Endometrial microvascular endothelial cells (primary cell): Measurements from ENCODE around the gene FAM161B. TPM values are rescaled to one million over a fixed set of nuclear protein-coding genes. Genes with fewer than 3 reads are reported as not detected.
"Not testable (repeated sequence)": the region's sequence is repeated elsewhere in the genome, so short reads cannot be mapped to it uniquely, and the experiment has no call there.

Source experiments
- in situ Hi-C: cut with HindIII; loops from 2 replicates; pipeline ENCODE4 v1.10.0; 2017; ENCODE audit warnings: low sequenced_read_pairs, low pct_unique_long_range_greater_than_20kb; ENCODE audit errors: inconsistent ontology term
- total RNA-seq: library from RNA; depleted of rRNA; stranded (reverse); fragments of >200 nt; gene quantifications from one replicate; pipeline ENCODE4 v1.2.3, GENCODE V29; 2015; ENCODE audit errors: inconsistent ontology term

FAM161B gene
- total RNA-seq, 1 donor from 2014 or later = 1.8 TPM

DNA sequence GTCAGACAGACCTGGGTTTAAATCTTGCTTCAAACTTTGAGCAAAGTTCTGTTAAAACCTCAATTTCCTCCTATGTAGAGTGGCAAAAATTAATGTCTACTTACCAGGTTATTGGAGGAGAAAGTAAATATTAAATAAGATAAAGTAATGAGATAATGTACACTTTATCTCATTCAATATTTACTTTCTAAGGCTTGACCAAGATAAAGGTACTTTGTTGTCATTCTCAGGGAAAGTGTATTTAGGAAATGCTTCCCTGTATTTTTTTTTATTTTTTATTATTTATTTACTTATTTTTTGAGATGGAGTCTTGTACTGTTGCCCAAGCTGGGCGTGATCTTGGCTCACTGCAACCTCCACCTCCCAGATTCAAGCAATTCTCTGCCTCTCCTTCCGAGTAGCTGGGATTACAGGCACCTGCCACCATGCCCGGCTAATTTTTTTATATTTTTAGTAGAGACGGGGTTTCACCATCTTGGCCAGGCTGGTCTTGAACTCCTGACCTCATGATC, 4.7 kb downstream of the FAM161B start:
- in situ Hi-C loops = no loop called here

DNA sequence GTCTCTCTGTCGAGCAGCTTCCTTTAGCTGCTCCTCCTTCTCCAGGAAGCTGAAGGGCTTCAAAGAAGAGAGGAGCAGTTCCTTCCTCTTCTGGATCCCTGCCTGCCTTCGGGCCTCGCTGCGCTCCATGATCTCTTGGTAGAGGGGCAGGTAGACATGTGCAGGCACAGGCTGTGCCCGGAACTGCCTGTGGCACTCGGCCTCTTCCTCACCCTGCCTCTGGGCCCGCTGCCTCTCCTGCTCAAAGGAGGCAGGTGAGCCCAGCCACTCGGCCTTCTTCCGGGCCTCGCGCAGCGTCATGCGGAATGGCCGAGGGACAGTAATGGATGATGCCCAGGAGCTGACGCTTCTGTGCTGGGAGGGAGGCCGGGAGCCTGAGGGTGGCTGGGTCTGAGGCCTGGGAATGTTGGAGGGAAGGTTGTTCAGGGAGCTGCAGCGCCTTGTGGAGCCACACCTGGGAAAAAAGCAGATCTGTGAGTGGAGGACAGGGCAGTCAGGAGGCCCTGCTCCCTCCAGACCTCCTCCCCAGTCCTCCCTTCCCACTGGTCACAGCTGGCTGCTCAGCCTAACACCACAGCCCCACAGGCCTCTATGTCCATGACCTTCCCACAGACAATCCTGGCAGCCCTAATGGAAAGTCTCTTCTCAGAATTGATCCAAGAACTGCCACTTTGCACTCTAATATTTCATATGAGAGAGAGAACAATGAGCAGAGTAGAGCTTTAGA, 5.3 kb downstream of the FAM161B start:
- in situ Hi-C loops = no loop called here

DNA sequence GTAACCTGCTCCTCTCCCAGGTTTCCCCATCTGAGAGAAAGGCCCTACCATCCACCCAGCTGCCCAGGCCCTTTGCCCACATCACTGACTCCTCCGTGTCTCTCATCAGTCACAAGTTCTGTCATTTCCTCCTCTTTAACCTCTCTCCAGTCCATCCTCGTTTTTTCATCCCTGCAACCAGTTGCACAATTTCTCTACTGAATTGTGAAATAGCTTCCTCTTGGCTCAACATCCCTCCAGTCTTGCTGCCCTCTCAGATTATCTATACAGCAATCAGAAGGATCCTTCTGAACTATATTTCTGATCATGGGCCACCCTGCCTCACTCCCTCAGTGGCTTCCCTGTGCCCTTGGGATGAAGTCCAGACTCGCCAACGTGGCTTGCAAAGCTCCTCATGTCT, 6.8 kb downstream of the FAM161B start:
- in situ Hi-C loops = no loop called here

DNA sequence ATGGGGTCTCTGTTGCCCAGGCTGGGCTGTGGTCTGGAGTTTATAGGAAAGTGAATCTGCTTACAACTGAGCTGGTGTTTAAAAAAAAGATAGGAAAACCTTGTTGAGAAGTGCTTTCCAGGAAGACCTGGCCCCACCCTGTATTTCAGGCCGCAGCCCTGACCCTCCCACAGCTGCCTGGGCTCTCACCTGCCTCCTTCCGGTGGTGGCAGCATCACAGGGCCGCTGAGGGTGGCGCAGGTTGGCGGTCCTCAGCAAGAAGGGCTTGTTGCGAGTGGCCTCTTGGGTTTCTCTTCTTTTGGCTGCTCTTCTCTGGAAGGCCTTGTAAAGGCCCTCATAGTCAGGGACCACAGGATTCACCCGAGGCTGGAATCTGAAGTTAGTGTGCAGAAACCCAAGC, 7.7 kb downstream of the FAM161B start:
- in situ Hi-C loops = no loop called here

DNA sequence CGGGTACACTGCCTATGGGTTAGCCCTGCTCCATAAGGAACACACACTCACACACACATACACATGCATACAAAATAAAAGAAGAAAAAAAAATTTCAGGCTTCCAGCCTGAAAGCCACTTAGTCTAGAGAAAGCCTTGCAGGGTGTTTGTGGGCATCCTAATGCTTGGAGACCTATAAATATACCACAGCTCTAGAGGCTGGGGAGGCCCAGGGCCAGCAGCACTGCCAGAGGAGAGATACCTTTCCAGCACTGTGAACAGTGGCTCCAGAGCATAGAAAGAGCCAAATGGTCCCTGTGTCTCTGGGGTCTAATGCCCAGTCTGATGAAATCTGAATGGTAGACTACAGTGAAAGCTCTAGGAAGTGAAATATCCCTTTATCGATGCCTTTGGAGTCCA, 12.9 kb downstream of the FAM161B start:
- in situ Hi-C loops = no loop called here

DNA sequence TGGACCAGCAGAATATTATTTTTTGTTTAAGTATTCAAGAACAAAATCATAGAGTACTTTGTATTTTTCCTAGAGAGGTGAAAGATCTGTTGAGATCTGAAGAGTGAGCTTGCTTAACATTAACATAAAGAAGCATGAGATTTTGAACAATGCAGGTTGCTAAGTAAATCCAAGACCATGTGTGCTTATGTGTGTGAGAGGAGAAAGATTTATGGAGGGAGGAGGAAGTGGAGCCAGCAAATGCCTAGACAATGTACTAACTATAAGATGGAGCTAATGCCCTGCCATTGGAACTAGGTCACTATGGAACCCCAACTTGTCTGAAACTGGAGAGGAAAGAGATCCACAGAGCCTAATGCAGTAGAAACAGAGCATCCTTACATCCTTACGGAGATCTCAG, 13.3 kb downstream of the FAM161B start:
- in situ Hi-C loops = no loop called here

DNA sequence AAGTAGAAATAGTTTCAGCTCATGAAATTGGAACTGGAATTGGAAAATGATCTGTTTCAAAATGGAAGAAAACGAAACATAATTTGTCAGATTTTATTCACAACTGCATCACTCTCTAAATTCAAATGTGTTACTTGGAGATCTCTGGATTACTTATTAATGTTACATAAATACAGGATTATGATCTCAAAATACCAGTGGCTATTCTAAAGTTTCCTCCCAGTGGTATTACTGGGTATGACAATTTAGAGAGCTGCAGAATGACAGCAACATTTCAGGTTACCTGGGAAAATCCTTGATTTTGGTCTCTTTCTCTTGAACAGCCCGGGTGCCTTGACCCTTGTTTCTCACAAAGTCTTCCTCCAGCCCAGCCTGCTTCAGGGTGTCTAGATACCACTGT, 14.2 kb downstream of the FAM161B start:
- in situ Hi-C loops = no loop called here

GRCh38 chr14:73924337-73924736, 25.6 kb downstream of the FAM161B start:
- in situ Hi-C loops = no loop called here

- in situ Hi-C loops = not testable (repeated sequence)
Observed at GRCh38 chr14:73919457-73919856, 30.4 kb downstream of the FAM161B start.

DNA sequence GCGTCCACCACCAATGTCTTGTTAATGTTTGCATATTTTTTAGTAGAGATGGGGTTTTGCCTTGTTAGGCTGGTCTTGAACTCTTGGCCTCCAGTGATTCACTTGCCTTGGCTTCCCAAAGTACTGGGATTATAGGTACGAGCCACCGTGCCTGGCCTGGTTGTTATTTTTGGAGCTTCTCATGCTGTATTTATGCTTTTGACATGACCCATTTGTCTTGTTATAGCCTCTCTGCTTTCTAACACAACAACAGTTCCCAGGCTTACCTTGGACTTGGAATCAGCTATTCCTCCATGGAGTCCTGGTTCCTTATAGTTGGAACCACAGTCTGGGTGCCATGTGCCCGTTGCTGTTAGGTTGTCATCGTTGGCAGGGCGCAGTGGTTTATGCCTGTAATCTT, 33.6 kb downstream of the FAM161B start:
- in situ Hi-C loops = no loop called here

DNA sequence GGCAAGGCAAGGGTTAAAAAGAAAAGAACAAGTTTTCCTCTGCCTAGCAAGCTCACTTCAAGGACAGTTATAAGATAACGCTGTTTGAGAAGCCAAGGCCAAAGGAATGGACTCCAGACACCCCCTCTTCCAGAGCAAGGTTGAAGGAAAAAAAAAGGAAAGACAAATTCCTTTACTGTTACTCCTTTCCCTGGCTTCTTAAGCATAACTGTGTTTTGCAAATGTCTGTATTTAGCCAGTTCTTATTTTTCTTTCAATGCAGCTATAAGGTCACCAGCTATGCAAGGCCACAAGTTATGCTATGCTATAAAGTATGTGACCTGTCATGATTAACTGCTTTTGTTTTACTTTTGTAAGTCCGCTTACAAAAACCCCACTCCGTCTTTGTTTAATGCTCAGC, 36.6 kb downstream of the FAM161B start:
- in situ Hi-C loops = no loop called here

- in situ Hi-C loops = no loop called here
Observed at GRCh38 chr14:73909681-73910080, 40.2 kb downstream of the FAM161B start.

DNA sequence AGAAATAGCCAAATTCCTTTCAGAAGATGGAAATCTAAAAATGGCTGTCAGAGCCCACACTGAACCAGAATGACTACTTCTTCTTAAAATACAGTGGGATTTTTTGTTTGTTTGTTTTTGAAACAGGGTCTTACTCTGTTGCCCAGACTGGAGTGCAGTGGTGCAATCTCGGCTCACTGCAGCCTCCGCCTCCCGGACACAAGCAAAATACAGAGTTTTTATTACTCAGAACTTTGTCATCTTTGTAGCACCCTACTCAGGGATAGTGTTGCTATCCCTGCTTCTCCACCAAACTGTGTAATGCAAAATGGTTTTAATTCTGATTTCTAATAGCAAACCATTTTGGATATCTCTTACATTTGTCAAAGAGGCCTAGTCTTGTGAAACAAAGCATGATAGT, 46.9 kb downstream of the FAM161B start:
- in situ Hi-C loops = no loop called here

GRCh38 chr14:73896521-73896920, 53.4 kb downstream of the FAM161B start:
- in situ Hi-C loops = no loop called here

DNA sequence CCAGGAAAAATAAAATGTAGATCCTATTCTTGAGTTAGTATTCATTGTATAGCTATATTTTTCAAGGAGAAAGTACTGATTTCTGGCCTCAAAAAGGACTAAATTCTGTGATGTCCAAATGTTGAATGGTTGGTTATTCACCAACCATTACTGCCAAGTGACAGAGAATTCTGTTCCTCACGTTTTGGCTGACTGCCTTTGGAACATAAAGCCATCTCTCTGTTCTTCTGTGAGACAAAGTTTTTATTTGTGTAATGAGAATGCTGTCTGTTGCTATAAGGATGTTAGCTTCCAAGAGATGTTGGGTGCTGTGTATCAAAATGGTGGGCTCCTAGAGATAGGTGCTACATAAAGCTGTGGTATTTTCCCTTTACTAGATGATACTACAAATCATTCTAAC, 54.0 kb downstream of the FAM161B start:
- in situ Hi-C loops = no loop called here

- in situ Hi-C loops = not testable (repeated sequence)
Observed at GRCh38 chr14:73894180-73894687, 55.7 kb downstream of the FAM161B start.

DNA sequence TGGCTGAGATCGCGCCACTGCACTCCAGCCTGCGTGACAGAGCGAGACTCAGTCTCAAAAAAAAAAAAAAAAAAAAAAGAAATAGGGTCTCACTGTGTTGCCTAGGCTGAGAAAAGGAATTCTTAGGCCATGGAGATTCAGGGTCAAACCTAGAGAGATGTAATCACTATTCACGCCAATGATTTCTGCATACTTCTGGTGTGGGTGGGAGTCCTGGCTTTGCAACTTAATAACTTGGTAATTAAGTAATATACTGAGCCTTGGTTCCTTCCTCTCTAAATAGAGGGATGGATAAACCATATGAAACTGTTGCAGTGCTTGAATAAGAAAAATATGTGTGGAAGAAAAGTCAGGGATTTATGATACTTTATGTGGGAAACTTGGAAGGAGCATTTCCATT, 60.5 kb downstream of the FAM161B start:
- in situ Hi-C loops = no loop called here

DNA sequence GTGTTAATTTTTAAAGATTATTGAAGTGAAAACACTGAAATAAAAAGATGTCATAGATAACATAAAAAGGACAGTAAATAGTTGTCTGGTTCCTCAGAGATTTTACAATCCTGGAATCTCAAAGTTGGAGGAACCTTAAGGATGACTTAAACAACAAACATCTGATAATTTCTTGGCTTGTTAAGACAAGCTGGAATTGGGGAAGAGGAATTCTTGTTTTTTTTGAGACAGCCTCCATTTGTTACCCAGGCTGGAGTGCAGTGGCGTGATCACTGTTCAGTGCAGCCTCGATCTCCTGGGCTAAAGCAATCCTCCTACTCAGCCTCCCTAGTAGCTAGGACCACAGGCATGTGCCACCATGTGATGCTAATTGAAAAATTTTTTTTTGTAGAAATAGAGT, 60.9 kb downstream of the FAM161B start:
- in situ Hi-C loops = no loop called here

DNA sequence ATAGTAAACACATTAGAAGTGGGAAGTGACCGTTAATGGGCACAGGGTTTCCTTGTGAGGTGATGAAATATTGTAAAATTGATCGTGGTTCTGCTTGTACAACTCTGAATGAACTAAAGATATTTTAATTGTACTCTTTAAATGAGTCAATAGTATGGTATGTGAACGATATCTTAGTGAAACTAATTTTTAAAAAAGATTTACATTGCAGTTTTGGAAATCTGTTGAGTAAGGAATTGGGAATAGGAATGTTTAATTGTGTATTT, 61.5 kb downstream of the FAM161B start:
- in situ Hi-C loops = no loop called here

DNA sequence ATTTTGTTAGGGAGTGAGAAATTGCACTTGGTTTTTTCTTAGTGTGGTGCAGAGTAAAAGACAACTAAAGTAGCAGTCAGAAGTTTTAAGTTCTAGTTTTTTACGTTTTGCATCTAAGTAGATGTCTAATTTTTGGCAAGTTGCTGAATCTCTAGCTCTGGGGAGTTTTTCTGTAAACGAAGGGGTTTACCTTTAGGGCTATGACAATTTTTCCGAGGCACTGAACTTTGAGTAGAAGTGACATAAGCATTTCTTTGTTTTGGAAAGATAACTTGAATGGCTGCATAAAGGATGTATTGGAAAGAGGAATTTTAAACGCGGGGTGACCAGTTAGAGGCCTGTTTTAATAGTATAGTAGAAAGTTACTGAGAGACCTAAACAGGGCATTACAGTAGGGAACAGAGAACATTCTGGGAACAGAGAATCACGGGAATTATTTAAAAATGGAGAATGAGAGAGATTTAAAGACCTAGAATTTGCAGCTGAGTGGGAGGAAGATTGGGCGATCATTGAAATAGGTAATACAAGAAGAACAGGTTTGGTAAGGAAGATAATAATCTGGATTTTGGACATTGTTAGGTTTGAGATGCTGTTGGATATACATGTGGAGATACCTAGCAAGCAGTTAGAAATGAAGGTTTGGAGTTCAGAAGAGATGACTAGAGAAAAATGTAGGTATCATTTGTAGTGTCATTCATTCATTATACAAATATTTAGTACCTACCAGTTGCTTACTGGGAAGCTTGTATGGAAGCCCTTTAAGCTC, 62.0 kb downstream of the FAM161B start:
- in situ Hi-C loops = no loop called here

- in situ Hi-C loops = no loop called here
Observed at GRCh38 chr14:73887318-73887616, 62.6 kb downstream of the FAM161B start.
